ENCODE measurements around the gene ARVCF. TPM values are rescaled to one million over a fixed set of nuclear protein-coding genes. Genes with fewer than 3 reads are reported as not detected.

The ARVCF gene
- total RNA-seq, 1 experiment from 2014 or later = 12.0 TPM

DNA sequence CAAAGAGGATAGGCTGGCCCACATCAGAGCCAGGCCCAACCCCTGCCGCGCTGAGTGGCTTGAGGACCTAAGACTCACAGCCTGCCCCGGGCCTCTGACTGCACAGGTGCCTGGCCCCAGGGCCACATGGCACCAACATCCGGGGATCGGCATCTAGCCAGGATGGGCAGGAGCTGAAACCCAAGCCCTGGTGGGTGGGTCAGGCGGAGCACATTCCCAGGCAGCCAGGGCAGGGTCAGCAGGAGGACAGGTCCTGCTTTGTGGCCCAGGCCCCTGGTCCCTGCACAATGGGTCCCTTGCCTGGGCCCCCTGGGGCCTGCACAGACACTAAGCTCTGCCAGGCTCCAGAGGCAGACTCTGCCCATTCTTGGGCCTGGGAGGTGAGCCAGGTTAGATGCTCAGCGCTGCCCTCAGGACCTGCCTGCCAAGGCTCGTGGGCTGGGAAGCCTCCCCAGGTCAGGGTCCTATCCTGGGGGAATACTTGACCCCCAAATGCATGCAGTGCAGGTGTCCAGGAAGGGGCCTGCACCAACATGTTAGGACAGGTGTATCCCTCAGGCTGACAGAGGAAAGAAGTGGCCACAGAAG is 33.5 kb downstream of the ARVCF start:
- Mint-ChIP-seq H3K27ac (ENCODE audit: unreplicated experiment) (no peak overlapping the region), H3K4me1 (ENCODE audit: low read depth, unreplicated experiment) (no peaks in the 10 kb centered on the region), H3K27me3 (ENCODE audit: insufficient read depth, unreplicated experiment) (no peaks in the 10 kb centered on the region), H3K36me3 (ENCODE audit: insufficient read depth, unreplicated experiment) (peaks cover under 1% of the 10 kb centered on the region), H3K4me3 (ENCODE audit: unreplicated experiment) (no peak overlapping the region), H3K9me3 (ENCODE audit: unreplicated experiment) (no peaks in the 10 kb centered on the region)
- POLR2A ChIA-PET = no interaction called here
- TF ChIP-seq, protein P1, sequence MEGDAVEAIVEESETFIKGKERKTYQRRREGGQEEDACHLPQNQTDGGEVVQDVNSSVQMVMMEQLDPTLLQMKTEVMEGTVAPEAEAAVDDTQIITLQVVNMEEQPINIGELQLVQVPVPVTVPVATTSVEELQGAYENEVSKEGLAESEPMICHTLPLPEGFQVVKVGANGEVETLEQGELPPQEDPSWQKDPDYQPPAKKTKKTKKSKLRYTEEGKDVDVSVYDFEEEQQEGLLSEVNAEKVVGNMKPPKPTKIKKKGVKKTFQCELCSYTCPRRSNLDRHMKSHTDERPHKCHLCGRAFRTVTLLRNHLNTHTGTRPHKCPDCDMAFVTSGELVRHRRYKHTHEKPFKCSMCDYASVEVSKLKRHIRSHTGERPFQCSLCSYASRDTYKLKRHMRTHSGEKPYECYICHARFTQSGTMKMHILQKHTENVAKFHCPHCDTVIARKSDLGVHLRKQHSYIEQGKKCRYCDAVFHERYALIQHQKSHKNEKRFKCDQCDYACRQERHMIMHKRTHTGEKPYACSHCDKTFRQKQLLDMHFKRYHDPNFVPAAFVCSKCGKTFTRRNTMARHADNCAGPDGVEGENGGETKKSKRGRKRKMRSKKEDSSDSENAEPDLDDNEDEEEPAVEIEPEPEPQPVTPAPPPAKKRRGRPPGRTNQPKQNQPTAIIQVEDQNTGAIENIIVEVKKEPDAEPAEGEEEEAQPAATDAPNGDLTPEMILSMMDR (IDR thresholded peaks at IDR 0.05; ENCODE audit: insufficient read depth in 1 of 2, low read depth in 1 of 2, low read length in 1 of 2, severe bottlenecking in 1 of 2, unreplicated experiment in 1 of 2) = no peak
- H3K4me1 ChIP-seq = no peaks in the 10 kb centered on the region
- no peak overlapping the region for H3K4me3 ChIP-seq (ENCODE audit: low read depth, low read length)
- BruUV-seq (replicated peaks) = no TSS peak
- no peaks in the 10 kb centered on the region for H3K27me3 ChIP-seq (replicated peaks; ENCODE audit: control insufficient read depth, insufficient read depth, low read length)
- H3K9me3 ChIP-seq = no peaks in the 10 kb centered on the region
- intact Hi-C loops (cut with micrococcal nuclease; ENCODE audit: unreplicated experiment) = no loop called here
- CTCF ChIA-PET = no interaction called here
- no peak for DNase-seq
- H3K36me3 ChIP-seq (ENCODE audit: control insufficient read depth, insufficient read depth, low read length) = no peaks in the 10 kb centered on the region

DNA sequence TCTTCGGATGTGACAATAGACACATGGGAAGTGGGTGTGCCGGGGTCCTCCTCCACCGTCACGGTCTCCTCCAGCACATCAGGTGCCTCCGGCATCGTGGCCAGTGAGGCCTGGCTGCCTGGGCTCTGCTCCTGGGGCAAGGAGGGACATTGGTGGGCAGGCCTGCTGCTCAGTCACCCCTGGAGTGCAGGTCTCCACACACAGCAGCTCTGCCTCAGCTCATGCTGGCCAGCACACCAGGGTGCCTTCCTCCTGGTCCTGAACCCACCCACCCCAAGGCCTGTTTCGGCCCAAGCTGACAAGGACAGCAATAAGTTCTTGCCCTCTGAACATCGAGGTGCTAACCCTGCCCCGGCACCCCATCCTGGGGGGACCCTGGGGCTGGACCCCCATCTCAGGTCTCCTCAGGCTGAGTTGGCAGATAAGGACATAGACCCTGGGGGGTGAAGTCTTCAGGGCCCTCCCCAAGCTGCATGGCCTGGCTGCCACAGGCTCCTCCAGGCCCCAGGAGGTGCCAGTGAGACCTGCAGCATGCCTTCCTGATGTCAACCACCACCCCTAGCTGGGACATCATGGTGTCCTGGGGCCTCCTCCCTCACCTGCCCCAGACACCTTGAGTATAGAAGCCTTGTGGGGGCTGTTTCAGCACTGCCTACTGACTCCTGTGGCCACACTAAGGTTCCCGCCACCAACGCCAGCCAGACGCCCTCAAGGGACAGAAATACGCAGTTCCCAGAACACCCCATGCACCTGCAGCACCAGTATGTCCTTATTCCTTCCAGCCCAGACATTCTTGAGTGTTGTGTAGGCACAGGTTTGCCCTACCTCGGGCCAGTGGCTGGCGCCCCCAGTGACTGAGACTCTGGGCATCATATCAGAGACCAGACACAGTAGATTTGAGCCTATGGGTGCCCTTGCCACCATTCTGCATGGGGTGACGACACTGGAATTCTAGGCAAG is 34.4 kb downstream of the ARVCF start:
- TF ChIP-seq, protein P1 (IDR thresholded peaks at IDR 0.05; ENCODE audit: insufficient read depth in 1 of 2, low read depth in 1 of 2, low read length in 1 of 2, severe bottlenecking in 1 of 2, unreplicated experiment in 1 of 2) = no peak
- H3K36me3 Mint-ChIP-seq (ENCODE audit: insufficient read depth, unreplicated experiment) = peaks cover 6% of the 10 kb centered on the region
- Histone ChIP-seq H3K4me3 (ENCODE audit: low read depth, low read length) (no peak overlapping the region), H3K9me3 (no peaks in the 10 kb centered on the region), H3K36me3 (ENCODE audit: control insufficient read depth, insufficient read depth, low read length) (no peaks in the 10 kb centered on the region), H3K27me3 (replicated peaks; ENCODE audit: control insufficient read depth, insufficient read depth, low read length) (no peaks in the 10 kb centered on the region), H3K4me1 (no peaks in the 10 kb centered on the region)
- H3K27me3 Mint-ChIP-seq (ENCODE audit: insufficient read depth, unreplicated experiment) = no peaks in the 10 kb centered on the region
- H3K4me3 Mint-ChIP-seq (ENCODE audit: unreplicated experiment) = no peak overlapping the region
- H3K4me1 Mint-ChIP-seq (ENCODE audit: low read depth, unreplicated experiment) = no peaks in the 10 kb centered on the region
- CTCF ChIA-PET = no interaction called here
- intact Hi-C loops (cut with micrococcal nuclease; ENCODE audit: unreplicated experiment) = no loop called here
- no TSS peak for BruUV-seq (replicated peaks)
- no peaks in the 10 kb centered on the region for H3K9me3 Mint-ChIP-seq (ENCODE audit: unreplicated experiment)
- DNase-seq = no peak
- no peak overlapping the region for H3K27ac Mint-ChIP-seq (ENCODE audit: unreplicated experiment)
- POLR2A ChIA-PET = no interaction called here

DNA sequence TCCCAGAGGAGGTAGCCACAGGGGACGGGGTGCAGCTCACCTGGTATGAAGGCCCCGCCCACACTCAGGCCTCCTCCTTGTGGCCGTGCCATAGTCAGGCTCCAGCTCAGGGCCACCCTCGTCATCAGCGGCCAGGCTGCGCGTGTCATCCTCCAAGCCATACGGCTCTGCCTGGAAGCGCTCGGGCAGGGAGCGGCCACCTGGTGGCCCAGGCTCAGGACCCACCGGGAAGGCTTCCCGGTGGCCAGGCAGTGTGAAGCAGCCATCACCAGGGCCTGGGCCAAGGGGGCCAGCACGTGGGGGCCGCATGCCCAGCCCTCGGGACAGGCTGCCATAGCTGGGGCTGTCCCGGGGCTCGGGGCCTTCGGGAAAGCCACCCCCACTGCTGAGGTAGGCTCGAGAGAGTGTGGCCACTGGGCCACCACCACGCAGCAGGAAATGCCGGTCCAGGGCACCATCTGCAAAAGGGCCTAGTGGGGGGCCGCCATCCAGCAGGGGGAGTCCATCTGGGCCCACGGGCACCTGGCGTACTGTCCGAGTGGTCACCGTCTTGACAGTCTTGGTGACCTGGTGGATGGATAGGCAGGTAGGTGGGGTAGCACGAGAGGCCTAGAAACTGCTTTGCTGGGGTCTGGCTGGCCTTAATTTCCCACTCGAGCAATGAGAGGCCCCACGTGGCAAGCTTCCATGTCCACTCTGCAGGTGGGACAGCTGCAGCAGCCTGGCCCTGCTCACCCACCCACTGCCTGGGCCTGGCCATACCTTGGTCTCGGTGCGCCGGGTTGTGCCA is 35.3 kb downstream of the ARVCF start:
- H3K9me3 ChIP-seq = no peaks in the 10 kb centered on the region
- Mint-ChIP-seq H3K27me3 (ENCODE audit: insufficient read depth, unreplicated experiment) (no peaks in the 10 kb centered on the region), H3K4me1 (ENCODE audit: low read depth, unreplicated experiment) (no peaks in the 10 kb centered on the region), H3K36me3 (ENCODE audit: insufficient read depth, unreplicated experiment) (peaks cover 6% of the 10 kb centered on the region), H3K4me3 (ENCODE audit: unreplicated experiment) (no peak overlapping the region), H3K9me3 (ENCODE audit: unreplicated experiment) (no peaks in the 10 kb centered on the region), H3K27ac (ENCODE audit: unreplicated experiment) (no peak overlapping the region)
- ChIA-PET CTCF (no interaction called here), POLR2A (no interaction called here)
- no peaks in the 10 kb centered on the region for H3K4me1 ChIP-seq
- no peaks in the 10 kb centered on the region for H3K27me3 ChIP-seq (replicated peaks; ENCODE audit: control insufficient read depth, insufficient read depth, low read length)
- no peak overlapping the region for H3K4me3 ChIP-seq (ENCODE audit: low read depth, low read length)
- H3K36me3 ChIP-seq (ENCODE audit: control insufficient read depth, insufficient read depth, low read length) = no peaks in the 10 kb centered on the region
- no peak for DNase-seq
- no TSS peak for BruUV-seq (replicated peaks)
- TF ChIP-seq, protein P1 (IDR thresholded peaks at IDR 0.05; ENCODE audit: insufficient read depth in 1 of 2, low read depth in 1 of 2, low read length in 1 of 2, severe bottlenecking in 1 of 2, unreplicated experiment in 1 of 2) = no peak
- intact Hi-C loops (cut with micrococcal nuclease; ENCODE audit: unreplicated experiment) = no loop called here

All from Caco-2 (cell line).